HG03066 (cell line): Measurements from ENCODE around the gene CRLF2.
"Not testable (repeated sequence)": the region's sequence is repeated elsewhere in the genome, so short reads cannot be mapped to it uniquely, and the experiment has no call there.

ENCODE experiments used
- ATAC-seq: cut with Tn5 transposase; IDR thresholded peaks from one replicate; pipeline ENCODE4 v1.9.1; 2021; ENCODE audit warnings: low read depth; ENCODE audit not compliant: unreplicated experiment

CRLF2 gene

DNA sequence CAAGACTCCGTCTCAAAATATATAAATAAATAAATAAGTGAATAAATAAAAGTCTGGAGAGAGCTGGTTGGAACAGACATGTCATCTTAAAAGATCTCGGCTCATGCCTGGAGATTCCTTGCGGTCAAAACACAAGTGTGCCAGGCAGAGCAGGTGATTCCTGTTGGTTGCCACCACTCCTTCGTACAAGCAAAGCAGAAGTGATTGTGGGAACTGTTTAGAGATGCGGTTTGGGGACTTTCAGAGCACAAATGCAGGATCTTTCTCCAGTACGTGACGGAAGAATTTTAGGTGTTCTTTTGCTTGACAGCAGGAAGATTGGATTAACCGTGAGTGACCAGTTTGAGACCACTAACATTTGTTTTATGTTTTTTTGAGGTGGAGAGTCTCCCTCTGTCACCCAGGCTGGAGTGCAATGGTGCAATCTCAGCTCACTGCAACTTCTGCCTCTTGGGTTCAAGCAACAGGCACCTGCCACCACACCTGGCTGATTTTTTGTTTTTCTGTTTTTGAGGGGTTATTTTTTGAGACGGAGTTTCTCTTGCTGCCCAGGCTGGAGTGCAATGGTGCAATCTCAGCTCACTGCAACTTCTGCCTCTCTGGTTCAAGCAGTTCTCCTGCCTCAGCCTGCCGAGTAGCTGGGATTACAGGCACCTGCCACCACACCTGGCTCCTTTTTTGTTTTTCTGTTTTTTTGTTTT is 2.8 kb upstream of the CRLF2 start:
- no peak for ATAC-seq

DNA sequence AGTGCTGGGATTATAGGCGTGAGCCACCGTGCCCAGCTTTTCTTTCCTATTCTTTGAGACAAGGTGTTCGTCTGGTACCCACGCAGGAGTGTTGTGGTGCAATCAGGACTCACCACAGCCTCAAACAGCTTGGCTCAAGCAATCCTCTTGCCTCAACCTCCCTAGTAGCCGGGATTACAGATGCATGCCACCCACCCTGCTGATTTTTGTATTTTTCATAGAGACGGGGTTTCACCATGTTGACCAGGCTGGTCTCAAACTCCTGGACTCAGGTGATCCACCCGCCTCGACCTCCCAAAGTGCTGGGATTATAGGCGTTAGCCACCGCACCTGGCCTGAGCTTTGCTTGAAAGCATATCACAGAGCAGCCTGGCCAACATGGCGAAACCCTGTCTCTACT is 1.5 kb upstream of the CRLF2 start:
- ATAC-seq: no peak

DNA sequence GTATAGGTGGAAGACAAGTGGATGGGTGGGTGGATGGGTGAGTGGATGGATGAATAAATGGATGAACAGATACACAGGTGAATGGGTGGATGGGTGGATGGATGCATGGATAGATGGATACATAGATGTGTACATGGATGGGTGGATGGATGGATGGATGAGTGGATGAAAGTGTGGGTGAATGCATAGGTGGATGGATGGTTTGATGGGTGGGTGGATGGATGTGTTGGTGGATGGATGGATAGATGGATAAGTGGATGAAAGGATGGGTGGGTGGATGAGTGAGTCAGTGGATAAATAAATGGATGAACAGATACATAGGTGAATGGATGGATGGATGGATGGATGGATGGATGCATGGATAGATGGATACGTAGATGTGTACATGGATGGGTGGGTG is 1.6 kb downstream of the CRLF2 start:
- no peak for ATAC-seq

DNA sequence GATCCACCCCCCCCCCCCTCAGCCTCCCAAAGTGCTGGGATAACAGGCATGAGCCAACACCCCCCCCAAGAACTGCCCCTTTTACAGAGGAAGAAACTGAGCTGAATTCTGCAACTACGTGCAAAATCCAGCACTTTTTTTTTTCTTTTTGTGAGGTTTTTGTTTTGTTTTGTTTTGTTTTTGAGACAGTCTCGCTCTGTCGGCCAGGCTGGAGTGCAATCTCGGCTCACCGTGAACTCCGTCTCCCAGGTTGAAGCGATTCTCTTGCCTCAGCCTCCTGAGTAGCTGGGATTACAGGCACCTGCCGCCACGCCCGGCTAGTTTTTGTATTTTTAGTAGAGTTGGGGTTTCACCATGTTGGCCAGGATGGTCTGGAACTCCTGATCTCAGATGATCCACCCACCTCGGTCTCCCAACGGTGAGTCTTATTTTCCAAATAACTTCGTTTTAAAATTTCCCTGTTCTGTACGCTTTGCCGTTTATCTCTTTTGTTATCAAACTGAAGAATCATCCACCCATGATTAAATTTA is 4.9 kb downstream of the CRLF2 start:
- no peak for ATAC-seq

DNA sequence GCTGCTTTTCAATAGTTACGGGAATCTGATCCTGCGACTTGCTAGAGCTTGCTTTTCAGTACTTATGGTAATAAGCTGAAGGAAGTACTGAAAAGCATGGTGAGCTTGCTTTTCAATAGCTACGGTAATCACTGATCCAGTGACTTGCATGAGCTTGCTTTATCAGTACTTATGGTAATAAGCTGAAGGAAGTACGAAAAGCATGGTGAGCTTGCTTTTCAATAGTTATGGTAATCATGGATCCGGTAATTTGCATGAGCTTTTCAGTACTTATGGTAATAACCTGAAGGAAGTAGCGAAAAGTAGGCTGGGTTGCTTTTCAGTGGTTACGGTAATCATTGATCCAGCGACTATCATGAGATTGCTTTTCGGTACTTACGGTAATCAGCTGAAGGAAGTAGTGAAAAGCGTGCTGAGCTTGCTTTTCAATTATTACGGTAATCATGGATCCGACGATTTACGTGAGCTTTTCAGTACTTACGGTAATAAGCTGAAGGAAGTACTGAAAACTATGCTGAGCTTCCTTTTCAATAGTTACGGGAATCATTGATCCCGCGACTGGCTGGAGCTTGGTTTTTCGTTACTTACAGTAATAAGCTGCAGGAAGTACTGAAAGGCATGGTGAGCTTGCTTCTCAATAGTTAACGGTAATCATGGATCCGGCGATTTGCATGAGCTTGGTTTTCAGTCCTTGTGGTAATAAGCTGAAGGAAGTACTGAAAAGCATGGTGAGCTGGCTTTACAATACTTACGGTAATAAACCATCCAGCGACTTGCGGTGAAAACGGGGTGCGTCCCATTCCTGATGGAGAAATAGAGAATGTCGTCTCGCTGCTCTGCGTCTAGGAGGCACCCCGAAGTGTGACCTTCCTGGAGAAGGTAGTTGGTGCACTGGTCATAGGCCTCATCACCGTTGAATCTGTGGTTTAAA is 6.5 kb downstream of the CRLF2 start:
- no peak for ATAC-seq

DNA sequence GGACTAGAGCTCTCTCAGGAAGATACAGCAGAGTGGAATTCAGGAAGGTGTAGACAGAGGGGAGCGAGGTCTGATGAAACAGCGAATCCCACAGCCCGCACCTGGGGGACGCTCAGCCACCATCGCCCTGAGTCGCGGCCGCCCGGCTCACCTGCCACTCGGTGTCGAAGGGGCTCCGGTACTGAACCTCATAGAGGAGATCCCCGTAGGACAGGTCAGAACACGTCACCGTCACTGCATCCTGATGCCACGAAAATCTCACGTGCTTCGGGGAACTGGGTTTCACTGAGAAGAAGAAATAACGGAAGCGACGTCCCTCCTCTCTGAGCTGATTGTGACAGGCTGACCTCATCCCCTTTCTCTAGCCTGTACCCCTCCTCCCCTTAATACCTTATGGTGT is 10.2 kb downstream of the CRLF2 start:
- ATAC-seq: no peak

DNA sequence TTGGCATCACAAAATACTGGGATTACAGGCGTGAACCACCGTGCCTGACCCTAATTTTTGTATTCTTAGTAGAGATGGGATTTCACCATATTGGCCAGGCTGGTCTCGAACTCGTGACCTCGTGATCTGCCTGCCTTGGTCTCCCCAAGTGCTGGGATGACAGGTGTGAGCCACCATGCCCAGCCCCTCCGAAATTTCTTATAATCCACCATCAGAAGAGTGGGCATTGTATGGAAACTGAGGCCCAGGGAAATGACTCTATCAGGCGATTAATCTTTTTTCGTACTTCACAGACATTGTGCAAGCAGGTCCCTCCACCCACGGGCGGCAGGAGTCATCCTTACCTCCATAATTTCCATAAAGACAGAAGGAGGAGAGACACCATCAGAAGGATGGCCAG is 16.0 kb downstream of the CRLF2 start:
- no peak for ATAC-seq

DNA sequence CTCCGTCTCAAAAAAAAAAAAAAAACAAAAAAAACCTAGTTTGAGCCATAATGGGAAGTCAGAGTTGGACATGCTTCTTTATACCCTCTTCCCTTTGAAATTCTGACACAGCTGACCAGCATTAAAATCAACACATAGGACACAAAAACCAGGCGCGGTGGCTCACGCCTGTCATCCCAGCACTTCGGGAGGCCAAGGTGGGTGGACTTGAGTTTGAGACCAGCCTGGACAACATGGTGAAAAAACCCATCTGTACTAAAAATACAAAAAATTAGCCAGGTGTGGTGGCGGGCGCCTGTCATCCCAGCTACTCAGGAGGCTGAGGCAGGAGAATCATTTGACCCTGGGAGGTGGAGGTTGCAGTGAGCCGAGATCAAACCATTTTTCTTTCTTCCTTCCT is 20.3 kb downstream of the CRLF2 start:
- ATAC-seq: not testable (repeated sequence)

DNA sequence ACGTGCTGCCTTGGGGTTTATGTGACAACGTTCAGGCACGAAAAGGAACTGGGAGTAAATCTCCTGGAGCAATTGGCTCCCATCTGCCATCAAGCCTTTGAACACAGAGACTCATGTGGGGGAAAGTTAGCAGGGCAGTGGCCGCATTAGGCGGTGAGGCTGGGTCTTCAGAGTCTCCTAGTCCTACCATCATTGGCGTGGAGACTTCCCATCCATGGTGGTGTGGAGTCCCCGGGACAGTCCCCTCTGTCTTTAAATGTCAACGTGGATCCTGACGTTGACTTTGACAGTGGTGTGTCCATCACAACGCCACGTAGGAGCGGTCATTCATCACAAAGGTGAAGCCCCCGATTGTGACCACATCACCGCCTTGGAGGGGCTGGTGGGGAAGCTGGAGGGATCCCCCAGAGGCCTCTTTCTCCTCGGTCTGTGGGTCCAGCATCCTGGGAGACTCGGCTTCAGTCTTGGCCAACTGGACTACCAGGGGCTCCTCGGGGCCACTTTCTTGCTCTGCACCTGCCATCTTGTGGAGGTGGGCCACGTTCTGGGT is 21.8 kb downstream of the CRLF2 start:
- no peak for ATAC-seq

DNA sequence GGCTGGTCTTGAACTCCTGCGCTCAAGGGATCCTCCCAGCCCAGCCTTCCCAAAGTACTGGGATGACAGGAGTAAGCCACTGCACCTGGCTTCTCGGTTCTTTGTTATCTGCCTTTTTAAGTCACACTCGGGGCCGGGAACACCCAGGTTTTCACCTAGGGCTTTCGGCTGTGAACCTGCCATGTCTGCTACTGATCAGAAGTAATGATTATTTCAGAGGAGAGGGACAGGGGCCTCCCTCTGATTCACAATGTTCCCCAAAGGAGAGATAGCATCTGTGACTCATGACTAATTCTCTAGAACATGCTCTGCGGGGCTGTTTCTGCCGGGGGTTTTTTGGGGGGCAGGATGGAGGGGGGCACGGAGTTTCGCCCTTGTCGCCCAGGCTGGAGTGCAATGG is 26.9 kb downstream of the CRLF2 start:
- no peak for ATAC-seq

DNA sequence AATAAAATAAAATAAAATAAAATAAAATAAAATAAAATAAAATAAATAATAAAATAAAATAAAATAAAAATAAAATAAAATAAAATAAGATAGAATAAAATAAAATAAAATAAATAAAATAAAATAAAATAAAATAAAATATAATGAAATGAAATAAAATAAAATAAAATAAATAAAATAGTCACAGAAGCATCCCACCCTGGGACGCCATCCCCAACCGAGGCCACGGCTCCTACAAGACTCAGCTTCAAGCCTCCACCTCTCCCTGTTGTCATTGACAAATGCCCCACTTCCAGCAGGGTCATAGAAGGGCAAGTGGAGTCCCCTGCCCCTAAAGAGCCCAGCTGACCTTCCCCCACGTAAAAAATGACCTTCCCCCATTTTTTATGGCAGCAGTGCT is 30.2 kb downstream of the CRLF2 start:
- ATAC-seq: no peak

DNA sequence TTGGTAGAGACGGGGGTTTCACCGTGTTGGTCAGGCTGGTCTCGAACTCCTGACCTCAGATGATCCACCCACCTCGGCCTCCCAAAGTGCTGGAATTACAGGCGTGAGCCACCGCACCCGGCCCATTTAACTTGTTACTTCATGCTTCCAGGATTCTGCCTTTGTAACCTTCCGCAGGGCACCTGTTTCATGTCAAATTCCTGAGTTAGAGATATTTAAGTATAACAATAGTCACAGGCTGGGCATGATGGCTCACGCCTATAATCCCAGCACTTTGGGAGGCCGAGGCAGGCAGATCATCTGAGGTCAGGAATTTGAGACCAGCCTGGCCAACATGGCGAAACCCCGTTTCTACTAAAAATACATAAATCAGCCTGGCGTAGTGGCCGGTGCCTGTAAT is 30.8 kb downstream of the CRLF2 start:
- ATAC-seq: not testable (repeated sequence)

DNA sequence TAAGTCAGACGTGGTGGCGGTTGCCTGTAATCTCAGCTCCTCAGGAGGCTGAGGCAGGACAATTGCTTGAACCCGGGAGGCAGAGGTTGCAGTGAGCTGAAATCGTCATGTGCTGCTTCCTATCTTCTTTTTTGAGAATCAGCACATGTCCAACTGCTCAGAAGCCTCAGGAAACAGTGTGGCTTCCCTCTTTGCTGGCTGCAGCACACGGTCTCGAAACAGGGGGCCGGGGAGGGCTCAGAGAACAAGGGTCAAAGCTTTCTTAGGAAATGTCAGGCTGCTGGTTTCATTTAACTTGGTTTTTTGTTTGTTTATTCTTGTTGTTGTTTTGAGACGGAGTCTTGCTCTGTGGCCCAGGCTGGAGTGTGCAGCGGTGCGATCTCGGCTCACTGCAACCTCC is 31.3 kb downstream of the CRLF2 start:
- ATAC-seq: no peak

DNA sequence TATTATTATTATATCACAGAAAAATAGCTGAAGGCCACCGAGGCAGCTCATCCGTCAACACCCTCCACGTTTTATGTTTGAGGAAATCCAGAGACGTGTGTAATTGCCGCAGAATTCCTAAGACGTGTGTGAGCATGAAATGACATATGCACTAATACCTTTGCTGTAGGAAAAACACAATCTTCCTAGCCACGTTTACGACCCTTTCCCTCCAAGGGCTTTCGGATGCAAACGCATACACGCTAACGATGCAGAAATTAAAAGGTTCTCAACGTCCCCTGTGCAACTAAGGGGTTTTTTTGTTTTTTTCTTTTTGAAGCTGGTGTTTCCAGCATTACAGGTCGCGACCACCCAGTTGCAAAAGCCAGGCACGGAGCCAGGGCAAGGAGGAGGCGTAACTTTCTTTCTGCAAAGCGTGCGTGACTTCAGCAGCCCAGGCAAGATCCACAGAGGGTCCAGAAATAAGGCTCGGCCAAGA is 33.8 kb downstream of the CRLF2 start:
- ATAC-seq: no peak

DNA sequence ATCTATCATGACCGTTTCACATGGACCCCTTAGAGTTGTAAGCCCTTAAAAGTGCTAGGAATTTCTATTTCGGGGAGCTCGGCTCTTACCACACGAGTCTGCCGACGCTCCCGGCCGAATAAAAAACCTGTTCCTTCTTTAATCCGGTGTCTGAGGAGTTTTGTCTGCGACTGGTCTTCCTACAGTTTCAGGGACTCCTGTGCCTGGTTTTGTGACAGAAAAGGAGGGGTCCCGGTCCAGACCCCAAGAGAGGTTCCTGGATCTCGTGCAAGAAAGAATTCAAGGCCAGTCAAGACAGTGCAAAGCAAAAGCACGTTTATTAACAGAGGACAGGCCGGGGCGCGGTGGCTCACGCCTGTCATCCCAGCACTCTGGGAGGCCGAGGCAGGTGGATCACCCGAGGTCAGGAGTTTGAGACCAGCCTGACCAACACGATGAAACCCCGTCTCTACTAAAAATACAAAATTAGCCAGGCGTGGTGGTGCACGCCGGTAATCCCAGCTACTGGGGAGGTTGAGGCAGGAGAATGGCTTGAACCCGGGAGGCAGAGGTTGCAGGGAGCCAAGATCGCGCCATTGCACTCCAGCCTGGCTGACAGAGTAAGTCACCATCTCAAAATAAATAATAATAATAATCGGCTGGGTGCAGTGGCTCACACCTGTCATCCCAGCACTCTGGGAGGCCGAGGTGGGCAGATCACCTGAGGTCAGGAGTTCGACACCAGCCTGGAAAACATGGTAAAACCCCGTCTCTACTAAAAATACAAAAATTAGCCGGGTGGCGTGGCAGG is 35.7 kb downstream of the CRLF2 start:
- not testable (repeated sequence) for ATAC-seq

DNA sequence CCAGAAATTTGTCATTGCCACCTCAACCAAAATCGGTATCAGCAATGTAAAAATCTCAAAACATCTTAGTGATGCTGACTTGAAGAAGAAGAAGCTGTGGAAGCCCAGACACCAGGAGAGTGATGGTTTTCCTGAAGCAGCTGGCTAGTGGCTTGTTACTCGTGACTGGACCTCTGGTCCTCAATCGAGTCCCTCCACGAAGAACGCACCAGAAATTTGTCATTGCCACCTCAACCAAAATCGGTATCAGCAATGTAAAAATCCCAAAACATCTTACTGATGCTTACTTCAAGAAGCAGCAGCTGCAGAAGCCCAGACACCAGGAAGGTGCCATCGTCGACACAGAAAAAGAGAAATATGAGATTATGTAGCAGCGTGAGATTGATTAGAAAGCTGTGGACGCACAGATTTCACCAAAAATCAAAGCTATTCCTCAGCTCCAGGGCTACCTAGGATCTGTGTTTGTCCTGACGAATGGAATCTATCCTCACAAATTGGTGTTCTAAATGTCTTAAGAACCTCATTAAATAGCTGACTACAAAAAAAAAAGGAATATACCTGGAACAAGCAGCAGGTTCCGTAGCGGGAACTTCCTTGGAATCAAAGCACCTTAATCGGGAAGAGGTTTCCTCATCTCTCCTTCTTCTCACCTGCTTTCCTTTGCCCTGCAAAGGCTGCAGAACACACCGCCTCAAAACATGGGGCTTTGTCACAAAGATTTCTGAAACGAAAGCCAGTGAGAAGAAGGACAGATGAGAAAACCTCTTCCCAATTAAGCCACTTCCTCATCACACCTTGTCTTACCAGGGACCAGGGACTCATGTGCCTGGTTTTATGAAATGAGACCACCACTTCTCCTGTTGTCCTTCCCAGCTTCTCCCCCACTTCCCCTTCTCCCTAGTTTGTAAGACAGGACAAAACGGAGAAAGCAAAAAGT is 37.6 kb downstream of the CRLF2 start:
- ATAC-seq: not testable (repeated sequence)

DNA sequence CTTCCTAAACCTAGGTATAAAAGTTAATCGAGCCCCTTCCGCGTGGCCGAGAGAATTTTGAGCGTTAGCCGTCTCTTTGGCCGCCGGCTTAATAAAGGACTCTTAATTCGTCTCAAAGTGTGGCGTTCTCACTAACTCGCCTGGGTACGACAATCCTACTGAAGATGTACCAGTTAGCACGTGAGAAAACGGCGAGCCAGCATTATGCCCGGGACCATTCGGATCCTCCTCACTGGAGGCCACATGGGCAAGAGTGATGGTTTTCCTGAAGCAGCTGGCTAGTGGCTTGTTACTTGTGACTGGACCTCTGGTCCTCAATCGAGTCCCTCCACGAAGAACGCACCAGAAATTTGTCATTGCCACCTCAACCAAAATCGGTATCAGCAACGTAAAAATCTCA is 39.0 kb downstream of the CRLF2 start:
- not testable (repeated sequence) for ATAC-seq

DNA sequence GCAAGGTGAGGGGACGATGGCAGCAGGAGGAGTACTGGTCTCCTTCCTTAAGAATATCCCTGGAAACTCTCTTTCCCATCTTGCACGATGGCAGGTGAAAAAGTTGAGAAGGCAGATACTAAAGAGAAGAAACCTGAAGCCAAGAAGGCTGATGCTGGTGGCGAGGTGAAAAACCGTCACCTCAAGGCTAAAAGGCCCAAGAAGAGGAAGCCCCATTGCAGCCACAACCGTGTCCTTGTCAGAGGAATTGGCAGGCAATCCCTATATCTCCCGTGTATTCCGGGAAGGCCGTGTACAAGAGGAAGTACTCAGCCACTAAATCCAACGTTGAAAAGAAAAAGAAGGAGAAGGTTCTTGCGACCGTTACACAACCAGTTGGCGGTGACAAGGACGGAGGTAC is 40.0 kb downstream of the CRLF2 start:
- ATAC-seq: no peak

DNA sequence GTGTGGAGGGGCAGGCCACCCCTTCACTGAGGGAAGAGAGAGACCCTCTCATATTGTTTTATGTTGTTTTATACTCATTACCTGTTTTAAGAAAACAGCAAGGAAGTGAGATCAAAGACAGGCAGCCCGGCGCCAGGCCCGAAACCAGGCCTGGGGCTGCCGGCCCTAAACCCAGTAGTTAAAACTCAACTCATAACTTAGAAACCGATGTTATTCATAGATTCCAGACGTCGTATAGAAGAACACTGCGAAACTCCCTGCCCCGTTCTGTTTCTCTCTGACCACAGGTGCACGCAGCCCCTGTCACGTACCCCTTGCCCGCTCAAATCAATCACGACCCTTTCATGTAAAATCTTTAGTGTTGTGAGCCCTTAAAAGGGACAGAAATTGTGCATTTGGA is 40.5 kb downstream of the CRLF2 start:
- ATAC-seq: not testable (repeated sequence)
